Measurements from ENCODE around the gene DMRTB1.

The DMRTB1 gene

GRCh38 chr1:53463961-53464899, 5.0 kb downstream of the DMRTB1 start:
- no peak for DNase-seq (ENCODE audit: low read depth in 2 of 2)

GRCh38 chr1:53465023-53465957, 6.1 kb downstream of the DMRTB1 start:
- no peak for DNase-seq (ENCODE audit: low read depth in 2 of 2)

GRCh38 chr1:53467391-53467790, 8.2 kb downstream of the DMRTB1 start:
- DNase-seq (ENCODE audit: low read depth in 2 of 2) = no peak

GRCh38 chr1:53468374-53468773, 9.2 kb downstream of the DMRTB1 start:
- no peak for DNase-seq (ENCODE audit: low read depth in 2 of 2)

- DNase-seq (ENCODE audit: low read depth in 2 of 2) = no peak
Observed at GRCh38 chr1:53469373-53469772, 10.2 kb downstream of the DMRTB1 start.

DNA sequence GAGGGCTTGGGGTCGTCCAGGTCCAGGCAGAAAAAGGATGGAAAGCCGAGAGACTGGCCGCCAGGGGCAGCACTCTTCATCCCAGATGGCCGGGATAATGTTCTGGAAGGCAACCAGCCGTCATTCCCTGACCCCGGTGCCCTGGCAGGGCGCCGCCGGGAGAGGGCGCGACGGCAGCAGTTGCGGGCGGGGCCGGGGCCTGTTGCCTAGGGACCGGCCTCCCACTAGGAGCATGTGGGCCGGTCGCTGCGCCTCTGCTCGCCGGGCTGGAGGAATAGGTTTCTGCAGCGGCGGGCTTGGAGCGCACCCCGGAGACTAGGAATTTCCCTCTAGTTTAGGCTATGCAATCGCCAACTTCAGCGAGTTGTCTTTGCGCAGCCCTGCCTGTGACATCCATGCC, 11.0 kb downstream of the DMRTB1 start:
- DNase-seq (ENCODE audit: low read depth in 2 of 2) = no peak

GRCh38 chr1:53470584-53470983, 11.4 kb downstream of the DMRTB1 start:
- no peak for DNase-seq (ENCODE audit: low read depth in 2 of 2)

- no peak for DNase-seq (ENCODE audit: low read depth in 2 of 2)
Observed at GRCh38 chr1:53471000-53471399, 11.8 kb downstream of the DMRTB1 start.

DNA sequence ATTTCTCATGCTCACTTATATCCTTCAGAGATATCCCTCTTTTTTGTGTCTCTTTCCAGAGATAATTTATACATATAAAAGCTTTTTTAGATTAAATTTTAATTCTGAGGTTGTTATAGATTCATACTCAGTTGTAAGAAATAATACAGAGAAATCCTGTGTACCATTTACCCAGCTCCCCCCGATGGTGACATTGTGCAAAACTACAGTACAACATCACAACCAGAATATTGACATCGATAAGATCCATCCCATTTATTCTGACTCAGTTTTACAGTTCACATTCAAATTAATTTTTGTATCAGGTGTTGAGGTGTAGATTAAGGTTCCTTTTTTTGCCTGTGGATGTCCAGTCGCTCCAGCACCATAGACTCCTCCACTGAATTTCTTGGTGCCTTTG, 14.3 kb downstream of the DMRTB1 start:
- no peak for DNase-seq (ENCODE audit: low read depth in 2 of 2)

GRCh38 chr1:53475664-53476063, 16.5 kb downstream of the DMRTB1 start:
- no peak for DNase-seq (ENCODE audit: low read depth in 2 of 2)

- no peak for DNase-seq (ENCODE audit: low read depth in 2 of 2)
Observed at GRCh38 chr1:53476579-53476978, 17.4 kb downstream of the DMRTB1 start.

- no peak for DNase-seq (ENCODE audit: low read depth in 2 of 2)
Observed at GRCh38 chr1:53477651-53478501, 18.7 kb downstream of the DMRTB1 start.

DNA sequence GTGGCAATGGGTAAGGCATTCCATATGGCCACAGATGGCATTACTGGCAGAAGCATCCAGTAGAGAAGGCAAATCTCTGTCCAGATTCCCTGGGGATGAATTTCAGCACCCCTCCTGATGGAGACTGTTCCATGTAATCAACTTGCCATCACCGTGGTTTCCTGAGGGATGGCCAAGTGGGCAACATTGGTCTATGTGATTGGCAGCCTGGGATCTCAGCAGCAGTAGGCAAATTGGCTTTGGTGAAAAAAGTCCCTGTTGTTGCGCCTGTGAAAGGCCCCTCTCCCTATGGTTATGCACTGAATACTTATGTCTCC, 19.3 kb downstream of the DMRTB1 start:
- no peak for DNase-seq (ENCODE audit: low read depth in 2 of 2)

DNA sequence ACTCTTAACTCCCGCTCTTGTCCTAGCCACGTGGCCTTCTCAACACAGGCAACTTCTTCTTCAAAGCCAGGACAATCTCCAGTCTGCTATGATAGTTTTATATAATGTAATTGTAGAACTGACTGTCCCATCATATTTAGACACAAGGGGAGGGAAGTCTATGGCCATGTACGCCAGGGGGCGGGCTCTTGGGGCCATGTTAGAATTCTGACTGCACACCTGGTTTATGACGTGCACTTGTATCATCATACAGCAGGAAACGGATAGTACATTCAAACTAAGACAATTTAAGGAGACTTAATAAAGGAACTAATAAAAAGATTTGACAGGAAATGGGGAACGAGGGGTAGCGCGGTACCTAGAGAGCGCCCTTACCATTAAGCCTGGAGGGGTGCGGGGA, 21.5 kb downstream of the DMRTB1 start:
- no peak for DNase-seq (ENCODE audit: low read depth in 2 of 2)

DNA sequence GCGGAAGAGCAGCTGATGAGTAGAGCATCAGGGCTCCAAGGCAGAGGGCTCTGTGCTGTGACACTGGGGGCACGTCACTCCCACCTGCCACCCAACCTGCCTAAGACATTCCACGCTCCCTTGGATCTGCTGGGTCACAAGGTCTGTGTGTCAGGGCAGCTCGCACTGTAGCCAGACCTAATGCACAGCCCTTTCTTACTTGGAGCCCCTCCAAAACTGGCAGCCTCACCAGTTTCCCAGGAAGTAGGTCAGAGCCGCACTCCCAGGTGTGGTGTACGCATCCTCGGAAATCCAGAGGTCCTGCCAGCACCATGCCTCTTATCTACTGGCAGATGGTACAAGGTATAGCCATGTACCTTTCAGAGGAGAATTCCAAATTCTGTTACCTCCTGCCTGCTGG, 22.3 kb downstream of the DMRTB1 start:
- no peak for DNase-seq (ENCODE audit: low read depth in 2 of 2)

DNA sequence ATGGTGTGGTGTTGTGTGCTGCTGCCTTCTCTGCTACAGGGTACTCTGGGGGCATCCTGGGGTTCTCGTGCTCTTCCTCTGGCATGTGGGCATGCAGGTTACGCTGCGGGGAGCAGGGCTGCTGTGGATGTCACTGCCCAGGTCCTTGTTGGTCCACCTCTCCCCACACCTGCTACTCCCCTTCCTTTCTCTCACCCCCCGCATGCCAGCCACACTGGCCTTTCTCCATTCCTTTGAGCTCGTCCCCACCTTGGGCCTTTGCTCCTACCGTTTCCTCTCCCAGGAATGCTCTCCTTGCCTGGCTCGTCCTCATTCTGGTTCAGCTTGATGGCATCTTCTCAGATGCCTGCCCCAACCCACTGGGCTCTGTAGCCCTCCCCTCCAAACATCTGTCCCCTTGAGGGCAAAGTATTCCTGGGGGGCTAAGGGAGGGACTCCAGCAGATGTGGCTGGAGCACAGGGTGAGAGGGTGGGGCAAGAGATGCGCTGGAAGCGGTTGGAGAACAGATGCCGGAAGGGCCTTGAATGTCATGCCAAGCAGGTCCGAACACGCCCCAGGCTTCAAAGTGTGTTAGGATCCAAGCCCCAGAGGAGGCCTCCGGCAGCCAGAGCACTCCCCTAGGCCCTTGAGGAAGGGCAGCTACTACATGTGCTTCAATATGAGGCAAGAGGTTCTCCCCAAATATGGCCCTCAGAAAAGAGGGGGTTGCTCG, 23.4 kb downstream of the DMRTB1 start:
- DNase-seq (ENCODE audit: low read depth in 2 of 2) = no peak

DNA sequence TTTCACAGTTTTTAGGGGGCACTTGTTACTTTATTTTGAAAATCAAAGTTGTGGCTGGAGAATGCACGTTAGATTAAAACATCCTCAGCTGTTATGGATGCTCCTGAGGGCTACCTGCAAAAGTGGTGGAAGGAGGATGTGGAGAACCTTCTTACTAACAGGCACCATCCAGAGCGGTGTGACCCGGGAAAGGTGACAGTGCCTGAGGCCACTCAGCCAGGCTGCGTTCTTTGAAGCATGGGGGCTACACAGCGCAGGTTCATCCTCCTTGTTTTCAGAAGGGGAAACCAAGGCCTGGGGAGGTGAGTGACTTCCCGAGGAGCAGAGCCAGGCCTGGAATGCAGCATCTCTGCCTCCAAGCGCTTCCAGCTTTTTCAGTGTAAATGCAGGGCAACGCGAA, 24.0 kb downstream of the DMRTB1 start:
- DNase-seq (ENCODE audit: low read depth in 2 of 2) = no peak

GRCh38 chr1:53483656-53484055, 24.5 kb downstream of the DMRTB1 start:
- no peak for DNase-seq (ENCODE audit: low read depth in 2 of 2)

GRCh38 chr1:53484705-53485477, 25.7 kb downstream of the DMRTB1 start:
- DNase-seq (ENCODE audit: low read depth in 2 of 2) = no peak
